MCF 10A (cell line): ENCODE data around the gene MNAT1. TPM values are rescaled to one million over a fixed set of nuclear protein-coding genes. Genes with fewer than 3 reads are reported as not detected.

Source experiments
- BruUV-seq: library from RNA; stranded (reverse); fragments of 400-500 nt; replicated peaks from 2 replicates; lab custom pipeline; 2021; lab: Mats Ljungman, UMichigan
- CTCF ChIA-PET: fragments of 300-600 bp; sonication (Branson Sonifier 250); formaldehyde crosslinking; extraction: SDS; loops from one replicate; lab custom pipeline; 2021; ENCODE audit warnings: antibody characterized with exemption, inconsistent platforms; lab: Yijun Ruan, JAX
- POLR2A ChIA-PET: fragments of 300-600, 350-650 bp; sonication (Branson Sonifier 250); formaldehyde crosslinking; extraction: SDS; loops from one replicate; lab custom pipeline; 2020; ENCODE audit warnings: antibody characterized with exemption, inconsistent platforms; lab: Yijun Ruan, JAX
- DNase-seq: peaks from one replicate; pipeline ENCODE4 v3.0.0-alpha.2; 2018; ENCODE audit not compliant: unreplicated experiment
- H3K27ac Mint-ChIP-seq: one replicate; pipeline ENCODE4 v1.8.0; 2022; ENCODE audit warnings: mild to moderate bottlenecking, low read depth, mixed read lengths; ENCODE audit not compliant: unreplicated experiment
- H3K27me3 Mint-ChIP-seq: one replicate; pipeline ENCODE4 v1.8.0; 2022; ENCODE audit warnings: mixed read lengths; ENCODE audit not compliant: insufficient read depth, unreplicated experiment
- H3K36me3 Mint-ChIP-seq: one replicate; pipeline ENCODE4 v1.8.0; 2022; ENCODE audit warnings: mild to moderate bottlenecking, moderate library complexity, mixed read lengths; ENCODE audit not compliant: insufficient read depth, unreplicated experiment
- H3K4me1 Mint-ChIP-seq: one replicate; pipeline ENCODE4 v1.8.0; 2022; ENCODE audit warnings: mixed read lengths; ENCODE audit not compliant: insufficient read depth, unreplicated experiment
- H3K4me3 Mint-ChIP-seq: one replicate; pipeline ENCODE4 v1.8.0; 2022; ENCODE audit warnings: mild to moderate bottlenecking, moderate library complexity, mixed read lengths; ENCODE audit not compliant: unreplicated experiment
- H3K9me3 Mint-ChIP-seq: one replicate; pipeline ENCODE4 v1.8.0; 2022; ENCODE audit warnings: mixed read lengths; ENCODE audit not compliant: unreplicated experiment
- CTCF ChIP-seq: fragments of 200-600 bp; IDR thresholded peaks from one replicate; pipeline ENCODE4 v1.8.0; 2022; ENCODE audit warnings: antibody characterized with exemption, mild to moderate bottlenecking; ENCODE audit not compliant: unreplicated experiment
- intact Hi-C: fragments of 100-400 bp; cut with micrococcal nuclease; formaldehyde crosslinking; loops from 2 replicates; pipeline ENCODE4 v1.14.1; 2022
- total RNA-seq: library from RNA; stranded (reverse); gene quantifications from 2 replicates; pipeline ENCODE4 v1.2.3, GENCODE V29; 2022

Gene MNAT1
- total RNA-seq, 1 experiment from 2014 or later = 57.5 TPM

- BruUV-seq = no TSS peak
- Mint-ChIP-seq H3K36me3 (peaks cover 36% of the 10 kb centered on the region), H3K4me1 (peaks cover 13% of the 10 kb centered on the region), H3K9me3 (no peaks in the 10 kb centered on the region), H3K27me3 (no peaks in the 10 kb centered on the region), H3K27ac (peak overlapping the region; percentile 51), H3K4me3 (peak overlapping the region; percentile 44)
- ChIA-PET CTCF (interaction anchor here (0.6 kb wide), 1 partner anchor 145 kb away, joined by 3 read pairs; no protein-coding TSS in a partner anchor), POLR2A (interaction anchor here (0.6 to 5.1 kb wide), 3 partner anchors 244 to 257 kb away, joined by 3 to 45 read pairs (median 3); partner anchors contain the start of gene SIX4)
- no peak for DNase-seq
- intact Hi-C loops = no loop called here
- no peak for TF ChIP-seq CTCF
These were observed 243.3 kb downstream of the MNAT1 start for GRCh38 chr14:60977847-60978246.

GRCh38 chr14:60980811-60981632 lies 246.5 kb downstream of the MNAT1 start, which contains the start of the genes SLC38A6 and TRMT5:
SLC38A6 (plus strand) TSS chr14:60981245; CDS start chr14:60981278, 33 bp downstream.
TRMT5 (minus strand) TSS chr14:60981079; CDS start chr14:60980973, 106 bp downstream.
- CTCF ChIA-PET = interaction anchor here (0.6 to 1.3 kb wide), 5 partner anchors 10 to 1101 kb away, joined by 3 to 4 read pairs (median 4); no protein-coding TSS in a partner anchor

DNA sequence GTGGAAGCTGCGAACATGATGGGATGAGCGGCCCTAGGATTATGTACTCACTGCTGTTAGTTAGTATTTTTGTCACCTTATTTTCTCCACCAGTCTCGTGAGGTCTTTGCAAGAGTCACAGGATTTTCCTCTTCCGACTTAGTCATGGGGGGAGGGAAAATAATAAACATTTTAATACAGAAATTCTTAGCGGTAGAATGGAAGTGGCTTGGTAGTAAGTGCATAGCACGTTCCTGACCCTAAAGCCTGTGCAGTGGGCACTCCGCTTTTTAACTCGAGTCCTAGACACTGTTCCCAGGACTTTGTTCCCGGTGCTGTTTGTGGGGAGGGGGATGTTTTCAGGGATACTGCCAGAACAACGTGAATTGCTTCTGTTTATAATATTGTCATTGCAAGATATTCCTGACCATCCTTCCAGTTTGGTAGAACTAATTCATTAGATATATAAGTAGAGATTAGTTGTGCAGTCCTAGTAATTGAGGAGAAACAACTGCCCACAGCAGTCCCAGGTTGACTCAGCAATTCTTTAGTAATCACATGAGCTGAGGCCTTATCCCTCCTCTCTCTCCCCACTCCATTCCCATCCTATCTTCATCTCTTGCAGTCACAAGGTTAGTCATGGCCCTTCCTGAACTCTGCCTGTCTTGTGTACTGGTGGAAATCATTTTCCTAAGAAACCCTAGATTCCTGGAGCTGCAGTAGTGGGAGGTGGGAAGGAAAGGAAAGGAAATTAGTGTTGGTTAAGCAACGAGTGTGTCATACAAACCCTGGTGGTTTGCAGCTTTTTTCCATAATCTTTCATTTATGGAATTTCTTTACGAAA lies 247.3 kb downstream of the MNAT1 start:
- no peak overlapping the region for H3K27ac Mint-ChIP-seq
- no peak for TF ChIP-seq CTCF
- no peak overlapping the region for H3K4me3 Mint-ChIP-seq
- BruUV-seq = no TSS peak
- peak; percentile 62 for DNase-seq
- intact Hi-C loops = loop anchor here (2.0 to 5.0 kb wide), 5 partner anchors 200 to 355 kb away; partner anchors contain the start of gene SIX4
- H3K9me3 Mint-ChIP-seq = no peaks in the 10 kb centered on the region
- no peaks in the 10 kb centered on the region for H3K27me3 Mint-ChIP-seq
- H3K36me3 Mint-ChIP-seq = peaks cover 17% of the 10 kb centered on the region
- H3K4me1 Mint-ChIP-seq = peaks cover 16% of the 10 kb centered on the region
- POLR2A ChIA-PET = interaction anchor here (0.6 to 5.1 kb wide), 25 partner anchors 8 to 521 kb away, joined by 3 to 45 read pairs (median 4); partner anchors contain the start of genes MNAT1 and SIX4
- CTCF ChIA-PET = interaction anchor here (0.6 to 1.3 kb wide), 7 partner anchors 10 to 1102 kb away, joined by 3 to 4 read pairs (median 4); no protein-coding TSS in a partner anchor

More at GRCh38 chr14:60980811-60981632, 246.5 kb downstream of the MNAT1 start, which contains the start of the genes SLC38A6 and TRMT5:
- intact Hi-C loops = loop anchor here (2.0 to 5.0 kb wide), 5 partner anchors 201 to 354 kb away; partner anchors contain the start of gene SIX4
- Mint-ChIP-seq H3K27me3 (no peaks in the 10 kb centered on the region), H3K4me1 (peaks cover 16% of the 10 kb centered on the region), H3K4me3 (no peak within 1 kb of the TSS), H3K36me3 (peaks cover 23% of the 10 kb centered on the region), H3K9me3 (no peaks in the 10 kb centered on the region), H3K27ac (no peak within 1 kb of the TSS)
- BruUV-seq = TSS peak; percentile 43
- TF ChIP-seq CTCF = no peak
- POLR2A ChIA-PET = interaction anchor here (0.6 to 5.1 kb wide), 36 partner anchors 9 to 781 kb away, joined by 3 to 45 read pairs (median 3); partner anchors contain the start of genes MNAT1, PPM1A, SIX4 and SNAPC1
- peak; percentile 95 for DNase-seq
